T-helper 9 cell (primary cell): ENCODE data around the gene PGM2L1.
"Not testable (repeated sequence)": the region's sequence is repeated elsewhere in the genome, so short reads cannot be mapped to it uniquely, and the experiment has no call there.

ENCODE experiments used
- DNase-seq: peaks from one replicate; pipeline ENCODE4 v3.0.0-alpha.2; 2020

The PGM2L1 gene

DNA sequence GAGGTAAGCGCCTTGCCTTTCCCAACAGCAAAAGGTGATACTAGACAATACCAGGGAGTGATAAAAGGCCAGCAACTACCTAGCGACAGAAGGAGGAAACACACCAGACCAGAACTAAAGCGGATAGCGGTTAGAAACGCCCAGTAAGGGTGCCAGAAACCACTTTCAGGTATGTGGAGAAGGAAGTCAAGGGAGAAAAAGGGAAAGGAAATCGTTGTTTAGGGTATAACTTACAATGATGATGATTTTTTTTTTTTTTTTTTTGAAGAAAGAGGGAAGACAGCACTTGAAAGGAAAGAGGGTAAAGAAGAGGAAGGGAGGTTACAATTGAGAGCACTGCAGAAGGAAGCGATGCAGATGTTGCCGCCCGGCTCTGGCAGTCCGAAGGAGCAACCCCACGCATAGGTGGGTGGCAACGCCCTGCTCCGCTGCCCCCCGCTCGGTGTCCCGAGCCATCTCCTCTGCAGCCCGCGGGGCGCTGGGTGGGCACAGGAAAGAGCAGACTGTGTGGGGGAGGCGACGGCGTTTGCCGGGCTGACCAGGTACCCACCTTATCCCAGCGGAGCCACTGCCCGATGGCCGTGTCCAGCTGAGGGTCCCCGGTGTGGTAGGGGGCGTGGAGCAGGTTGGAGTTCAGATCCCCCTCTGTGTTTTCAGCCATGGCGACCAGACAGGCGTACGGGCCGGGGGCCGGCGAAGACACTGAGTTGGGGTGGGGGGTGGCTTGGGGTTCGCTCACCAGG, 561 bp downstream of the PGM2L1 start:
- DNase-seq, result peak; percentile 24

GRCh38 chr11:74392256-74392655, 6.0 kb downstream of the PGM2L1 start:
- no peak for DNase-seq

GRCh38 chr11:74391193-74391592, 7.0 kb downstream of the PGM2L1 start:
- DNase-seq, result no peak

DNA sequence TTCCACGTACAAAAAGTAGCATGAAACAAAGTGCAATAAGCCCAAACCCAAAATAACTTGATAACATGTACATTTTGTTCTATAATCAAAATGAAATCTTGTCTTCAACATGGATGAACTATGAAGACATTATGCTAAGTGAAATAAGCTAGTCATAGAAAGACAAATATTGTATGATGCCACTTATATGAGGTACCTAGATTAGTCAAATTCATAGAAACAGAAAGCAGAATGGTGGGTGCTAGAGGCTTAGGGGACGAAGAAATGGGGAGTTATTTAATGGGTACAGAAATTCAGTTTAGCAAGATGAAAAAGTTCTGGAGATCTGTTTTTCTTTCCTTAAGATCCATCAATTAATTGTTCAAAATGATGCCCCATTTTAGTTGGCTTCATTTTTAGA, 7.5 kb downstream of the PGM2L1 start:
- DNase-seq, result no peak

GRCh38 chr11:74388678-74389327, 9.4 kb downstream of the PGM2L1 start:
- DNase-seq, result peak; percentile 58

DNA sequence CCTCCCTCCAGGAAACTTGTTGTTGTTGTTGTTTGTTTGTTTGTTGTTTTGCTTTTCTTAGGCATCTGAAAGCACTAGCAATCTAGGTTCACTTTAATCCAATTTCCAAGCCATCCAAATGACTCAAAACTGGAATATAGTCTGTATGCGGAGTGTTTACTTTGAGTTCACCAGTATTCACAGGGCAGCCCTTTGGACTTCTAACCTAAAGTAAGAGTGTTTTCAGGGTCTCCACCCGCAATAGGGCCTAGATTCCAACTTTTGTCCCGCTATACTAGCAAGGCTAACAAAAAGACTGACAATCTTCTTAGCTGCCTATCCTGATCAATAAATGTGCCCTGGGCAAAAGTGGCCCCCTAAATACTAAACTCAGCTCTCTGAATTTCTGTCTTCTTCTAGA, 13.6 kb downstream of the PGM2L1 start:
- DNase-seq, result no peak

GRCh38 chr11:74380746-74381439, 17.3 kb downstream of the PGM2L1 start:
- DNase-seq, result no peak

DNA sequence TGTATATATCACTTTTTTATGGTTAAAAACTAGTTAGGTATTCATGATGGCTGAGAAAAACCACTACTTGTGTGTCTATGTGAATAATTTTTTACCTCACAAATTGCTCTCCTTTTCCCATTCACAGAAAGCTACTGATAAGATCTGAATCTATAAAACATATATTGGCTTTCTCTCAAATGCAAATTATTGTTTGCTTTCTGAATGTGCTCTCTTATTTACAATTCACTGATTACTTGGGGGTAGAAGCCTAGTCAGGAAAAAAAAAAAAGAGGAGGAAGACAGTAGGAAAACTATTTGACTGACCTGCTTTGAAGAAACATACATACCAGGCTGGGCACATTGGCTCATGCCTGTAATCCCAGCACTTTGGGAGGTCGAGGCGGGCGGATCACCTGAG, 20.5 kb downstream of the PGM2L1 start:
- DNase-seq, result no peak

DNA sequence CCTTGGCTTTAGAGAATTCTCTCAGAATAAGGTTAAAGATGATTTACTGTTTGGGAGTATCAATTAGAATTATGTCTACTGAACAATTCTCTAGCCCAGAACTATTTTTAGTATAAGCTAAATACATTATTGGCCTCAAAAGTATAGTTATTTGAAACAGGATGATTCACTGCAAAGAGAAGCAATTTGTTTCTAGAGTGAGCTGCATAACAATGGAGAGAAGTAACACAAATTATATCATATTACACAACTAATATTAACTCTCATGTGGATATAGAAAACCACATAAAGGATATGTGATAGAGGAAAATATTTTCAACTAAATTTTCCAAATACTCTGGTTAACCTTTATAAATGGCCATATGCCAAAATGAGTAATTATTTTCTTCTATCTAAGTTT, 24.9 kb downstream of the PGM2L1 start:
- DNase-seq, result no peak

- no peak for DNase-seq
Measured at GRCh38 chr11:74371269-74372052, 26.8 kb downstream of the PGM2L1 start.

- no peak for DNase-seq
Measured at GRCh38 chr11:74370123-74370522, 28.1 kb downstream of the PGM2L1 start.

DNA sequence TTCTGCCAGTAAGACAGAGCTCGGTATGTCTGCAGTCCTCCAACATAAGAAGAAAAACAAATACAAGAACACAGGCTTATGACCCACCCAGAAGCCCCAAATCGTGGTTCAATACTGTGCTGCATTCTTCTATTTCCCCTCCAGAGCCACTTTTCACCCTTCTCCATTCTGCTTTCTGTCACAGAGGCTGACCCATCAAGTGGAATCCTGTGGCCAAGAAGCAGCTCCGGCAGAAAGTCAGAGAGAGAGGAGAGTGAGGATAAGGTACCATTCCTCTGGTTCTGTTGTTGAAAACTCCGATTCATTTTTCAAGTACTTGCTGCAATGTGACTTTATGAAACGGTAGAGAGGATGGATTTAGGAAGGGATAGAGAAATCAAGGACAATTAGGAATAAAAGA, 30.4 kb downstream of the PGM2L1 start:
- DNase-seq, result no peak

DNA sequence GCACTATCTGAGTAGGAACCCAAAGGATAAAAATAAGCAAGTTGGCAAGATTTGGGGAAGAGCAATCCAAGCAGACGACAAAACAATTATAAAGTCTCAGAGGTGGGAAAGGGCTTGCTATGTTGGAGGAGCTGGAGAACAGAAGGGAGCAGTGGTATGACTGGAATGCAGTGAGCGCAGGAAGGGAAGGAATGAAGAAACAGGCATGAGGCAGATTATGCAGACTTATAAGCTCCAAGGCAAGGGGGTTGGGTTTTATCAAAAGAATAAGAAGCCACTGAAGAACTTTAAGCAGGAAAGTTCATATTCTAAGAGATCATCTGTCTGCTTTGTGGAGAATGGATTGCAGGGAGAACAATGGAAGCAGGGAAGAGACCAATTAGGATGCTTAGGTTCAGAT, 31.7 kb downstream of the PGM2L1 start:
- DNase-seq, result no peak

- DNase-seq, result not testable (repeated sequence)
Measured at GRCh38 chr11:74365805-74366204, 32.4 kb downstream of the PGM2L1 start.

DNA sequence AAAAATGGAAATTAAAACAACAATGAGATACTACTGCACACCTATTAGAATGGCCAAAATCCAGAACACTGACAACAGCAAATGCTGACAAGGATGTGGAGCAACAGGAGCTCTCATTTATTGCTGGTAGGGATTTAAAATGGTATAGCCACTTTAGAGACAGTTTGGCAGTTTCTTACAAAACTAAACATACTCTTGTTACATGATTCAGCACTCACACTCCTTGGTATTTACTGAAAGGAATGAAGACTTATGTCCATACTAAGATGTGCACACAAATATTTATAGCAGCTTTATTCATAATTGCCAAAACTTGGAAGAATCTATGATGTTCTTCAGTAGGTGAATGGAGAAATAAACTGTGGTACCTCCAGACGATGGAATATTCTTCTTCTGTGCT, 40.8 kb downstream of the PGM2L1 start:
- DNase-seq, result no peak

GRCh38 chr11:74355626-74356025, 42.6 kb downstream of the PGM2L1 start:
- no peak for DNase-seq

GRCh38 chr11:74354036-74354435, 44.2 kb downstream of the PGM2L1 start:
- DNase-seq, result no peak

- DNase-seq, result no peak
Measured at GRCh38 chr11:74347381-74347780, 50.9 kb downstream of the PGM2L1 start.

- DNase-seq, result no peak
Measured at GRCh38 chr11:74345420-74345819, 52.8 kb downstream of the PGM2L1 start.

DNA sequence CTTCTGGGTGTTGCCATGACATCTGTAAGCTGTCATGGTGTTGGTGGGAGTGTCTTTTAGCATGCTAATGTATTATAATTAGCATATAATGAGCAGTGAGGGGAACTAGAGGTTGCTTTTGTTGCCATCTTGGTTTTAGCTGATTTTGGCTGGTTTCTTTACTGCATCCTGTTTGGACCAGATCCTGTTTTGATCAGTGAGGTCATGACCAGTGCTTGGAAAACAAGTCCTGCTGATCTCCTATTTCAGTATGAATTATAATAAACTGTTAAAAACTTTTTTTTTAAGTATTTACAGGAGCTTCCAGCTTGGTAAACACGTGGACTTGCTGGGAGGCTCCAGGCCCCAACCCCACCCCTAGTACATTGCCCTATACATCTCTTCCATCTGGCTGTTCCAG, 56.3 kb downstream of the PGM2L1 start:
- DNase-seq, result no peak

DNA sequence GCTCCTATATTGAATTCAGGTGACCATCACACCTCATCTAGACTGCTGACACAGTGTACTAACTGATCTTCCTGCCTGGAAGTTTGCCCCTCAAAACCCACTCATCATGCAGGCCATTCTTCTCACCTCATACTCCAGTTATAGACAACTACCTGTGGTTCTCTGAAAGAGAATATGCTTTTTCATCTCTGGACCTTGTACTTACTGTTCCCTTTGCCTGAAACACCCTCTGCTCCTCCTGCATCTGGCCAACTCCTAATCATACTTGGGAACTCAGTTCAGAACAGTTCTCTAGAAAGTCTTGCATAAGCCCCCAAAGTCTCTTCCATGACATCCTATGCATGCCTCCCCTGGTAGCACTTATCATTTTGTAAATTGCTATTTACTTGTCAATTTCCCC, 58.6 kb downstream of the PGM2L1 start:
- DNase-seq, result no peak

DNA sequence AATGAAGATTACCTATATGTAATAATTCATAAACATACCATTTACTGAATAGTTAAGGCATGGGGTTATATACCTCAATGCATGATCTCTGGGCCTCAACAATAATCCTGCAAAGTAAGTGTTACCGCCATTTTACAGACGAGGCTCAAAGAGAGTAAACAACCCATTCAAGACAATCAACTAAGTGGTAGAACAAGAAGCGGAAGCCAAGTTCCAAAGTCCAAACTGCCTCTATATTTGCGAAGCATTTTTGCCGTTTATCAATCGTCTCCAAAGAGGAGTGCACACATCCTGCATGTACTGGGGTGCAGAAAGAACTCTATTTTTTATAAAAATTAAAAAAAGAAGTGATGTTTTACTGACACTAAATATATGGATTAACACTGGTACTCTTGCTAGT, 59.3 kb downstream of the PGM2L1 start:
- no peak for DNase-seq

- DNase-seq, result no peak
Measured at GRCh38 chr11:74333193-74333592, 65.0 kb downstream of the PGM2L1 start.
